Measurements from ENCODE around the gene RPL38.

- no peak for TF ChIP-seq CTCF (IDR thresholded peaks at IDR 0.05)
- TF ChIP-seq ZFX (IDR thresholded peaks at IDR 0.05; ENCODE audit: borderline replicate concordance): no peak
Observed at GRCh38 chr17:74239172-74239571, 35.7 kb downstream of the RPL38 start.

Data from 22Rv1 (cell line).